GM10248 (cell line): ENCODE data around the gene PIH1D1.
"Not testable (repeated sequence)": the region's sequence is repeated elsewhere in the genome, so short reads cannot be mapped to it uniquely, and the experiment has no call there.

Source experiments
- CTCF ChIA-PET: fragments of 300-600 bp; sonication (Branson Sonifier 250); formaldehyde crosslinking; extraction: SDS; loops from one replicate; lab custom pipeline; 2021; ENCODE audit warnings: antibody characterized with exemption; lab: Yijun Ruan, JAX
- POLR2A ChIA-PET: fragments of 350-650 bp; sonication (Branson Sonifier 250); formaldehyde crosslinking; extraction: SDS; loops from one replicate; lab custom pipeline; 2020; ENCODE audit warnings: antibody characterized with exemption; lab: Yijun Ruan, JAX
- DNase-seq: peaks from one replicate; pipeline ENCODE4 v3.0.0; 2012; ENCODE audit errors: extremely low spot score
- TF ChIP-seq, protein P1 (sequence below): IDR thresholded peaks from 2 replicates; pipeline ENCODE4 v1.5.1; 2012; ENCODE audit warnings: mild to moderate bottlenecking, low read depth; ENCODE audit errors: extremely low read depth, missing control alignments, control extremely low read depth

PIH1D1 gene

DNA sequence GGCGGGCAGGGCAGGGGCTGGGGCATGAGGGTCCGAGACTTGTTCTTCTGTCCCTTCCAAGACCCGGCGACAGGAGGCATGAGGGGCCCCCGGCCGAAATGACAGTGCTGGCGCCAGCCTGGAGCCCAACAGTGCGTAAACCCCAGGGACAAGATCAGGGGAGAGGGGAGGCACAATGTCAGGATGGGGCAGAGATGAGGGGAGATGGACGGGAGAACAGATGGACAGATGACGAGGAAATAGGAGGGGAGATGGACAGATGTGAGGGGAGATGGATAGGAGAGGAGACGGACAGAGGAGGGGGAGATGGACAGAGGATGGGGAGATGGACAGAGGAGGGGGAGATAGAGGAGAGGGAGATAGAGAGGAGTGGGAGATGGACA lies 22.9 kb upstream of the PIH1D1 start:
- ChIA-PET POLR2A (no interaction called here), CTCF (interaction anchor here (1.1 to 2.3 kb wide), 4 partner anchors 16 to 249 kb away, joined by 3 to 8 read pairs (median 6); no protein-coding TSS in a partner anchor)
- TF ChIP-seq, protein P1, sequence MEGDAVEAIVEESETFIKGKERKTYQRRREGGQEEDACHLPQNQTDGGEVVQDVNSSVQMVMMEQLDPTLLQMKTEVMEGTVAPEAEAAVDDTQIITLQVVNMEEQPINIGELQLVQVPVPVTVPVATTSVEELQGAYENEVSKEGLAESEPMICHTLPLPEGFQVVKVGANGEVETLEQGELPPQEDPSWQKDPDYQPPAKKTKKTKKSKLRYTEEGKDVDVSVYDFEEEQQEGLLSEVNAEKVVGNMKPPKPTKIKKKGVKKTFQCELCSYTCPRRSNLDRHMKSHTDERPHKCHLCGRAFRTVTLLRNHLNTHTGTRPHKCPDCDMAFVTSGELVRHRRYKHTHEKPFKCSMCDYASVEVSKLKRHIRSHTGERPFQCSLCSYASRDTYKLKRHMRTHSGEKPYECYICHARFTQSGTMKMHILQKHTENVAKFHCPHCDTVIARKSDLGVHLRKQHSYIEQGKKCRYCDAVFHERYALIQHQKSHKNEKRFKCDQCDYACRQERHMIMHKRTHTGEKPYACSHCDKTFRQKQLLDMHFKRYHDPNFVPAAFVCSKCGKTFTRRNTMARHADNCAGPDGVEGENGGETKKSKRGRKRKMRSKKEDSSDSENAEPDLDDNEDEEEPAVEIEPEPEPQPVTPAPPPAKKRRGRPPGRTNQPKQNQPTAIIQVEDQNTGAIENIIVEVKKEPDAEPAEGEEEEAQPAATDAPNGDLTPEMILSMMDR = no peak
- DNase-seq = peak; percentile 21

DNA sequence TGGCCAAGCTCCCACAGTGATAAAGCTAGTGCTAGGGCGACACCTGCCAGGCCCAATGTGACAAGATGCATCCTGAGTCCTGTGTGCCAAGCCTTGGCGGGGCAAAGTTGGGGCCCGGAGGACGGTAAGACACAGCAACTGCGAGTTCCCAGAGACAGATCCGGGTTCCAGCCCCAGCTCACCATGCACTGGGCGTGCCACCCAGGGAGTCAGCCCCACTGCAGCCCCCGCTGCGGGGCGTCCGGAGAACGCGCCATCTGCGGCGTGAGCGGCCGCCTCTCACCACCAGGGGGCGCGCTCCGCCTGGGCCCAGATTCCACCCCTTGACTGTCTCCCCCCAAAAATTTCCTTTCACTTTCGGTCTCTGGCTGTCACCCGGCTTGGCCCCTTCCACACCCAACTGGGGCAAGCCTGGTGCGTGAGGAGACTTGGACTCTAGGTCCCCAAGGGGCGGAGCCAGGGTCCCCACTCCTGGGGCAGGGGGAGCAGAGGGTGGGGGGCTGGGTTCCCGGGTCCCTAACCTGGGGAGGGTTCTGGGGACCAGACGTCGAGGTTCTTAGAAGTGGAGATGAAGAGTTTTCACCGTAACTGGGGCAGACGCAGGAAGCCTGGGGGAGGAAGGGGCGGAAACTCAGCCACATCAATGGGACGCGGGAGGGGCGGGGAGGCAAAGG lies 22.4 kb upstream of the PIH1D1 start, which contains the start of gene FLT3LG:
Gene FLT3LG (plus strand): TSS at position 348 of the 674 bp plus-strand sequence. CDS start 425 bp downstream, outside the sequence.
- ChIA-PET POLR2A (interaction anchor here (0.5 to 1.0 kb wide), 2 partner anchors 21 to 89 kb away, joined by 3 read pairs; partner anchors contain the start of gene ALDH16A1), CTCF (interaction anchor here (0.7 to 5.6 kb wide), 35 partner anchors 9 to 247 kb away, joined by 3 to 72 read pairs (median 3); partner anchors contain the start of genes ALDH16A1, PIH1D1, PRMT1 and RPS11)
- peak; percentile 92 for DNase-seq
- TF ChIP-seq, protein P1 = peak; percentile 94

DNA sequence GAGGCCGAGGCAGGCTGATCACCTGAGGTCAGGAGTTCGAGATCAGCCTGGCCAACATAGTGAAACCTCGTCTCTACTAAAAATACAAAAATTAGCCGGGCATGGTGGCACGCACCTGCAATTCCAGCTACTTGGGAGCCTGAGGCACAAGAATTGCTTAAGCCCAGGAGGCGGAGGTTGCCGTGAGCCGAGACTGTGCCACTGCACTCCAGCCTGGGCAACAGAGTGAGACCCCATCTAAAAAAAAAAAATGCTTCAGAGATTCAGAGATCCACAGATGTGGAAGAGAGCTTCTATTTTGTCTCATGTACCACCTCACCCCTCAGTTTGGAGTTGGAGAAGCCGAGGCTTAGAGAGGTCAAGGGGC lies 21.9 kb upstream of the PIH1D1 start:
- DNase-seq = not testable (repeated sequence)
- POLR2A ChIA-PET = interaction anchor here (0.5 to 1.0 kb wide), 2 partner anchors 20 to 90 kb away, joined by 3 read pairs; partner anchors contain the start of gene ALDH16A1
- CTCF ChIA-PET = interaction anchor here (0.7 to 5.6 kb wide), 35 partner anchors 9 to 247 kb away, joined by 3 to 72 read pairs (median 3); partner anchors contain the start of genes ALDH16A1, PIH1D1, PRMT1 and RPS11

DNA sequence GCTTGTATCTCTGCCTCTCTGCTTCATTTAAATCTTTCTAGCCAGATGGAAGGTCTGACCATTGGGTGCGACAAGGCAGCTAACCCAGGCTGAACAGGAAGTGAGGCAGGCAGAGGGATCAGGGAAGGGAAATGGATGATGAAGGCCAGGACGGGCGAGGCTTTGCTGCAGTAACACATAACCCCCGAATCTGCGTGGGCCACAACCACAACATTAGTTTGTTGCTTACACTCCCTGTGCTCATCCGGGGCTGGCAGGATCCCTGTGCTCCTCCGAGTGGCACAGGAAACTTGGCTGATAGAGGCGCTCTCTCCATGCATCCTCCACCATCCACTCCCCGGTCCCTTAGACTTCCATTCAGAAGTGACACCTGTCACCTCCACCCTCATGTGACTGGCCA lies 21.3 kb upstream of the PIH1D1 start:
- ChIA-PET CTCF (interaction anchor here (0.7 to 5.6 kb wide), 23 partner anchors 10 to 208 kb away, joined by 3 to 72 read pairs (median 4); partner anchors contain the start of genes ALDH16A1, PIH1D1, PRMT1 and RPS11), POLR2A (no interaction called here)
- DNase-seq = no peak

DNA sequence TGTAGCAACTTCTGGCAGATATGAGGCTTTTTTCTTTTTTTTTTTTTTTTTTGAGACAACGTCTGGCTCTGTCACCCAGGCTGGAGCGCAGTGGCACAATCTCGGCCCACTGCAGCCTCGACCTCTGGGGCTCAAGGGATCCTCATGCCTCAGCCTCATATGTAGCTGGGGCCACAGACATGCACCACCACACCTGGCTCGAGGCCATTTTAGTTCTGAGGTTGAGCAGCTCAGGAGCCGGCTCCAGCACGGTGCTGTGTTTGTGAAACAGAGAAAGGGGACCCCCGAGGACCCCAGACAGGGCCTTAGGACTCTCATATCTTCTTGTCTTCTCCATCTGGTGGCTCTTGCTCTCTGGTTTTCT lies 19.0 kb upstream of the PIH1D1 start:
- ChIA-PET POLR2A (interaction anchor here (0.6 to 1.4 kb wide), 6 partner anchors 17 to 205 kb away, joined by 3 to 6 read pairs (median 4); partner anchors contain the start of genes PIH1D1, RCN3 and RPL13A), CTCF (interaction anchor here (0.7 to 5.6 kb wide), 20 partner anchors 12 to 477 kb away, joined by 3 to 72 read pairs (median 3); partner anchors contain the start of genes ALDH16A1, GFY, GYS1 and RPS11)
- no peak for DNase-seq
- TF ChIP-seq, protein P1 = no peak

More for the DNA sequence above, 21.3 kb upstream of the PIH1D1 start:
- TF ChIP-seq, protein P1 = no peak

DNA sequence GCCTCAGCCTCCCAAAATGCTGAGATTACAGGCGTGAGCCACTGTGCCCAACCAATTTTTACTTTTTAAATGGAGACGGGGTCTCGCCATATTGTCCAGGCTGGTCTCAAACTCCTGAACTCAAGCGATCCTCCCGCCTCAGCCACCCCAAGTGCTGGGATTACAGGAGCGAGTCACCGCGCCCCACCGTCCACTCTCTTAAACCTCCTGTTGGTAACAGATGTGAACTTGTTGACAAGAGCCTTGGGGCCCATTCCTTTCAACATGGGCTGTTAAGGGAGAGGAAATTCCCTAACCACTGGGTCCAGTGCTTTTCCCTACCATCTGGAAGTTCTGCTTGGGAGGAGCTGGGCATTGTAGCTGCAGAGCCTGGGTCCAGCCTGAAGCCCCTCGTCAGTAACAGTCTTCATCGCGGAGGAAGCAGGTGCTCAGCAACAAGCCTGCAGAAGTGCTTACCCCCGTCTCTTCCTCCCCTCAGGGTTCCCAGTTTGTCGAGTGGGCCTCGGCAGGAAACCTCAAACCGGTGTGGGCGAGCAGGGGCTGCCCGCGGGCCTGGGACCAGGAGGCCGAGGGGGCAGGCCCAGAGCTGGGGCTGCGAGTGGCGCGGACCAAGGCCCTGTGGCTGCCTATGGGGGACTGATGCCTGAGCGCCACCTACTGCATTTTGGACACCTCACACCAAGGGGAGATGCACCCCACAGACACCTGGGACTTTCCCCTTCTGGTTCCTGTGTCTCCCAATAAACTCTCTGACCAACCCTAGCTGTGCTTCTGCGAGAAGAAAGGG lies 18.4 kb upstream of the PIH1D1 start:
- TF ChIP-seq, protein P1 = peak; percentile 80
- ChIA-PET POLR2A (interaction anchor here (0.6 to 1.4 kb wide), 7 partner anchors 18 to 205 kb away, joined by 3 to 6 read pairs (median 4); partner anchors contain the start of genes PIH1D1, RCN3 and RPL13A), CTCF (interaction anchor here (0.6 to 5.6 kb wide), 24 partner anchors 12 to 477 kb away, joined by 3 to 72 read pairs (median 3); partner anchors contain the start of genes ALDH16A1, GFY, GYS1 and RPS11)
- DNase-seq = peak; percentile 85
